SW480 (cell line): ENCODE measurements around the gene AOC3.

Experiments
- DNase-seq: peaks from one replicate; pipeline ENCODE4 v3.0.0-alpha.2; 2016; ENCODE audit warnings: low spot score

AOC3 gene, protein sequence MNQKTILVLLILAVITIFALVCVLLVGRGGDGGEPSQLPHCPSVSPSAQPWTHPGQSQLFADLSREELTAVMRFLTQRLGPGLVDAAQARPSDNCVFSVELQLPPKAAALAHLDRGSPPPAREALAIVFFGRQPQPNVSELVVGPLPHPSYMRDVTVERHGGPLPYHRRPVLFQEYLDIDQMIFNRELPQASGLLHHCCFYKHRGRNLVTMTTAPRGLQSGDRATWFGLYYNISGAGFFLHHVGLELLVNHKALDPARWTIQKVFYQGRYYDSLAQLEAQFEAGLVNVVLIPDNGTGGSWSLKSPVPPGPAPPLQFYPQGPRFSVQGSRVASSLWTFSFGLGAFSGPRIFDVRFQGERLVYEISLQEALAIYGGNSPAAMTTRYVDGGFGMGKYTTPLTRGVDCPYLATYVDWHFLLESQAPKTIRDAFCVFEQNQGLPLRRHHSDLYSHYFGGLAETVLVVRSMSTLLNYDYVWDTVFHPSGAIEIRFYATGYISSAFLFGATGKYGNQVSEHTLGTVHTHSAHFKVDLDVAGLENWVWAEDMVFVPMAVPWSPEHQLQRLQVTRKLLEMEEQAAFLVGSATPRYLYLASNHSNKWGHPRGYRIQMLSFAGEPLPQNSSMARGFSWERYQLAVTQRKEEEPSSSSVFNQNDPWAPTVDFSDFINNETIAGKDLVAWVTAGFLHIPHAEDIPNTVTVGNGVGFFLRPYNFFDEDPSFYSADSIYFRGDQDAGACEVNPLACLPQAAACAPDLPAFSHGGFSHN

DNA sequence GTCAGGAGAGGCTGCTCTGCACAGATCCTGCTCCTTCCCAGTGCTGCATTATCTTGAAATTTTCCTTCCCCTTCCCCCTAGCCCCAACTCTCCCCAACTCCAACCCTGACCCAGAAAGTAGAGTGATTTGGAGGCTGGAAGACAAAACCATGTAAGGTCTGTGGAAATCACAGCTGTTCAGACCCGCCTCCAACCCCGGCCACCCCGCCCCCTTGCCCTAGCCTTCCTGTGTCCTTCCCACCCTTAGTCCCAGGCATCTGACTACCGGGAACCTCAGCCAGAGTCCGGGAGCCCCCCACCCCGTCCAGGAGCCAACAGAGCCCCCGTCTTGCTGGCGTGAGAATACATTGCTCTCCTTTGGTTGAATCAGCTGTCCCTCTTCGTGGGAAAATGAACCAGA, at the start of gene AOC3:
Gene AOC3 (plus strand): TSS at position 246 of the 400 bp plus-strand sequence. CDS start 145 bp downstream, at position 391.
- DNase-seq: no peak

DNA sequence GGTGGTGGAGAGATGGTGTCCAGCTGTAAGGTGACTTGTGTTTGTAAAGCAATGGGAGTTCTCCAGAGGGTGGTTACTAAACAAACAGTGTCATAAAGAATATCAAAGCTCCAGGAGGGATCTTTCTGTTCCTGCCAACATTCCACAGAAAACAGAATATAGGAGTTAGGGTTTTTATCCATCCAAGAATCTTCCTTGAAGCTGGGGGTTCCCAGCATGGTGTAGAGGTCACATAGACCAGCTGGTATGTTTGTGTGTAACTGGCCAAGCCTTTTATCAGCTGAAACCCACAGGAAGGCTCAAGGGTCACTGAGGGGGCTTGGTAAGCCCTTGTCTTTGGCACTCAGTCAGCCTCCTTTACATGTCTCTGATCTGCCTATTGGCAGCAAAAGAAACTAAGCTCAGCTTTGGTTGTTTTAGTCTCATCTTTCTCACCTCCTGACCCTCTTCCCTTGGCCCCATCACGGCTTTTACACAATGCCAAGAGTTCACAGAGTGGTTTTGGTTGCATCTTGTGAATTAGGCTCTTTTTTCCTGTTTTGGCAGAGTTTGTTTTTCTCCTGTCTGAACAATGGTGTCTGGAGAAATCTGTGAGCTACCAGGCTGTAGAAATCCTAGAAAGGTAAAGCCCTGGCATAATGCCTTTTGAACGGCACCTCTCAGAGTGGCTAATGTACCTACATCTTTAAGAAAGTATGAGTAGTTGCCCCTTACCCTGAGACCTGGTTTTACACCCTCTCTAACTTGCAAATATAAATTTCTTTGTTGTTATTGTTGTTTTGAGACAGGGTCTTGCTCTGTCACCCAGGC, 47.7 kb upstream of the AOC3 start:
- no peak for DNase-seq

DNA sequence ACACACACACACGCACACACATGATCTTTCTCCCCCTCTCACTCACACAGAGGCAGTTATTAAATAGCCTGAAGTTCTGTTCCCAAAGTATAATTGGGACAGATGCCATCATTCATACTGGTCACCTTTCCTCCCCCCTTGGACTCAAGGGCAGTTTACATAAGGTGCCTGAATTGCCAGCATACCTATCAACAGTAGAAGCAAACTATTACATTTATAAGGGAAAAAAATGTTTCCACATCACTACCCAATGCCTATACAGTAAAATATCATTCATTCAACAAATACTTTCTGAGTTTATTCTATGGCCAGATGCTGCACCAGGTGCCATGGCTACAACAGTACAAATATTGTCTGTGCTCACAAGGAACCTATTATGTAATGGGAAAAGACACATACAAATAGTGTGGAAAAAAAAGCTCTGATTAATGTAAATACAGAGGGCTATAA, 46.1 kb upstream of the AOC3 start:
- no peak for DNase-seq

DNA sequence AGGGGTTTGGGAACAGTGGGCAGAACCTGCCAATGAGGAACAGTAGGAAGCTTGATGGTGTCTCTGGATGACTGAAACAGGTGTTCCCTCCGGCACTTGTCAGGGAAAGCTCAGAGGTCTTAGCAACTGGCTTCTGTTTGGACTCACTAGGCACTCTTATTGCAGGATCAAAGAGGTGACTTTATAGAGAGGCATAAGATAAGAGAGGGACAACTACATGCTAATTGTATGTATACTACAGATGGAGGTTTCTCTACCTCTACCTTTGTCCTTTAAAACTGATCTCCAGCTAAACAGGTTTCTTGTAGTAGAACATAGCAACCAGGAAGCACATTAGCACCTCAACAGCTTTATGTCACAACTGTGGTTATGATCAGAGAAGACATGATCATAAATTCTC, 44.8 kb upstream of the AOC3 start:
- no peak for DNase-seq

DNA sequence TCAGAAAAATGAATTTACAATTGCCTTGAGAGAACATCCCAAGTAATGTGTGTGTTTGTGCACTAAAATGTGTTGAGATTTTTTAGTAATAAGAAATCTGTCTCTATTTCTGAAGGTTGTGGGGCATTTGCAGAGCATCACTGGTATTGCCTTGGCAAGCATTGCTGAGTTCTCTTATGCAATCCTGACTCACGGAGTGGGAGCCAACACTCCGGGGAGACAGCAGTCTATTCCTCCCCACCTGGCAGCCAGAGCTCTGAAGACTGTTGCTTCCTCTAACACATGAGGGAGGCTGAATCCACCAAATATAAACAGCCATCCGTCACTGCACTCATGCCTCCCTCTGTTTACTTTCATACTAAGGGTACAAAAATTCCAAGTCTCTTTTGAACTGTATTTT, 41.7 kb upstream of the AOC3 start:
- DNase-seq: no peak

DNA sequence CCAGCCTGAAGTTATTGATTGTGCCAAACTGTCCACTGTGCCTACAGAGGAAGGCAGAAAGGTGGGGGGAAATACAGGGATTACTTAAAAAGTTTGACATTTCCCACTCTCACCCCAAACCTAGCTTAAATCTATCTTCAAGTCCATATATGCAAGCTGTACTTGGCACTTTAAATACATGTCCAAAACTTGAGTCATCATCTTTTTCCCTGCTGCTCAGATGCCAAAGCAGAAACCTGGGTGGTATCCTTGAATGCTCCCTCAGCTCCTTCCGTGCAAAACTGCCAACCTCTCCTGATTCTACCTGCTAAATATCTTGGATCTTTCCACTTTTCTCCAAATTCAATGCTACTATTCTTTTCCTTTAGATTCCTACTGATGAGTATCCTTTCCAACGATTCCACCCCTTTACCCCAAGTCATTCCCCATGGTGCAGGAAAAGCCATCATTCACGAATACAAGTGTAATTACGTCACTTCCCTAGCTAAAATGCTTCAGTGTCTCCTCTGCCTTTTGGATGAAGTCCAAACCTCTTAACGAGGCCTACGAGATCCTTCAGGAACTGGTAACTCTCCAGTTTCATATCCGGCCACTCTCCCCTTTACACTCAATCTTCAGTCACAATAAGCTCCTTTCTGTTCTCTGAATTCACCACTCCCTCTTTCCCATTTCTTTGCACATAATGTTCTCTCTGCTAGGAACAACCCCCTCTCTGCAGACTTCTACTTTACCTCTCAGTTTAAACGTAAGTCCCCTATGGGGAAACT, 36.2 kb upstream of the AOC3 start:
- DNase-seq: no peak

DNA sequence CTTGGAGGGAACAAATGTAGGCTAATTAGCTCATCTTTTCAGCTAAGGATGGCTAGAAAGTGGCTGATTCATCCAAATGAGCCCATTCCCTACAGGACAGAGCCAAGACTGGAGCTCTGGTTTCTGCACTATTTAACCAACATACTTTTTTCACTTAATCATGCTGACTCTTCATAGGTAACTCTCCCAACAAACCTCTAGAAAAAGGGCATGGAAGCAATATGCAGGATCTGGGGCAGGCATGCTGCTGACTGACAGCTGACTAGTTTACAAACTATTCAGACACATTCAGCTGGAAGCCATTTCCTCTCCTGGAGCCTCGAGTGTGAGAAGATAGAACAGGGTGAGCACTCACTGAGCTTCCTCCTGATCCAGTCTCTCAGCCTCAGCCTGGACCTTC, 33.1 kb upstream of the AOC3 start:
- DNase-seq: no peak

DNA sequence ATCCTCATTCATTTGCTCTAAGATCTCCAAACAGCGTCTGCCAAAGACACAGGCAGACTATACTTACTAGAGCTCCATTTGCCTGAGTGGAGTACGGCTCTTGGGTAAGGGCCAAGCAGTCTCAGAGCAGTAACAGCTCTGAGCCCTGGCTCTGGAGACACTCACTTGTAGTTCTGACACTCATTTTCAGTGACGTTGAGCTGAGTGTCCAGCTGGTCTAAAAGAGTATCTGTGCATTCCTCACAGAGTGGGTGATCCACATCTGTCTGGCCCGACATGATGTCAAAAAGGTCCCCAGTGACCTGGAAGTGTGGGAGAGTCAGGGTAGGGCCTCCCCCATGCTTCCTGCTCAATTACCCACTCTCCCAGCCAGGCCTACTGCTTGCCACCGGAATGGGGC, 32.6 kb upstream of the AOC3 start:
- DNase-seq: no peak

DNA sequence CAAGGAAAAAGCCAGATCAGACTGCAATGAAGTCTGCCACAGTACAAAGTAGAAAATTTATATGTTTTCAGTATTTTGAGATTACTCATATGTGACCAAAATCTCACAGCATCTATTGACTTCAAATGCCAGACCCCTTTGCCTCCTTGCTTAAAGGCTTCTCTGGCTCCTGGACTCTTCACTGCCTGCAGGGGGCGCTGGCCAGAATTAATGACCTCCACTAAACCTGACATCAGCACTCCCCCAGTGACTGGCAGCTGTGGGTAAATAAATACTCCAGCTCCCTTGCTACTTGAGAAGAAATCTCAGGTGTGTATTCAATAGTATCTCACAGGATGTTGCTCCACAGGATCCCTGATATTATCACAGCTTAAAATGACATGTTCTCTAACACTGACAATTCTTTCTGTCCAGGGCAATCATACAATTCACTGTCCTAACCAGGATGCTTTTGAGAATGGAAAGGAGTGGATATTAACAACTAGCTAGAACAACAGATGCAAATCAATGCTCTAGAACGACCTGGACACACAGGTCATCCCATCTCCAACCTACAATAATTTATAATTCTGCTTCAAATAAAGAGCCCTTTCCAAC, 31.0 kb upstream of the AOC3 start:
- peak; percentile 64 for DNase-seq

DNA sequence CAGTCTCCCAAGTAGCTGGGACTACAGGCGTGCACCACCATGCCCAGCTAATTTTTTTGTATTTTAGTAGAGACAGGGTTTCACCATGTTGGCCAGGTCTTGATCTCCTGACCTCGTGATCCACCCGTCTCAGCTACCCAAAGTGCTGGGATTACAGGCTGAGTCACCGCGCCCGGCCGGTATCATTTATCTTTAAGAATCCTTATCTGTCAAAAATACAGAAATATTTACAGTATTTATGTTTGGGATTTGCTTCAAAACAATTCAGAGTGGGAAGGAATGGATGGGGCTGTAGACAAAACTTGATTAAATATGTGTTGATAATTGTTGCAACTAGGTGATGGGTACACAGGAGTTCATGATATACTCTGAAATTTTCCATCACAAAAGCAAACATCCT, 29.8 kb upstream of the AOC3 start:
- no peak for DNase-seq

DNA sequence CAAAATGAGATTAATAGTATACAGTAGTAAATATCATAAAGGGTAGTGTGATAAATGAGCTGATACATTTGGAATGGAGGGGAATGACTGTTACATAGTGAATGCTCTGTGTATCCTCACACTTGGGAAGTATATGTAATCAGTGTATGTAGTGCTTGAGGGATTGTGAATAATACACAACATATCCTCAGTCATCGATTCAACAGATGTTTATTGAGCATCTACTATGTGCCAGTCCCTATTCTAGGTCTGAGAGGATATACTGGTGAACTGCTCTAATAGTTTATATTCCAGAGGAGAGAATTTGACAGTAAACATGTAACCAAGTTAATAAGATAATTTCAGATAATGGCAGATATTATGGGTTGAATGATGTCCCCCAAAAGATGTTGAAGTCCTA, 23.5 kb upstream of the AOC3 start:
- no peak for DNase-seq

DNA sequence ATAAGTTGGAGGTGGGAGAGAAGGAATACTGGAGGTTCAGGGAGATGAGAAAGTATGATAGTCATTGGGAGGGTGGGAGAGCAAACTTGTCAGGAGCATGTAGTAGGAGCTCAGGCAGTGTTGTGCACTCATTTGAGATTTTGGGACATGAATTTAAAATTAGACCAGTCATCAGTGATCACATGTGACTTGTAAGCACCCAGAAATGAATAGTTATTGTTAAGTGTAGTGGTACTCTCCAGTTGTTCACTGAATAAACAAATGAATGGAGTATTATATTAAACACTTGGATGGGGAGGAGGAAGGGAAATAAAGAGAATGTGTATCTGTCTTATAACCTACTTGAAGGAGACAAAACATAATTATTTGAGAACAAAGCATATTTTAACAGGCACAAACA, 20.0 kb upstream of the AOC3 start:
- DNase-seq: no peak

DNA sequence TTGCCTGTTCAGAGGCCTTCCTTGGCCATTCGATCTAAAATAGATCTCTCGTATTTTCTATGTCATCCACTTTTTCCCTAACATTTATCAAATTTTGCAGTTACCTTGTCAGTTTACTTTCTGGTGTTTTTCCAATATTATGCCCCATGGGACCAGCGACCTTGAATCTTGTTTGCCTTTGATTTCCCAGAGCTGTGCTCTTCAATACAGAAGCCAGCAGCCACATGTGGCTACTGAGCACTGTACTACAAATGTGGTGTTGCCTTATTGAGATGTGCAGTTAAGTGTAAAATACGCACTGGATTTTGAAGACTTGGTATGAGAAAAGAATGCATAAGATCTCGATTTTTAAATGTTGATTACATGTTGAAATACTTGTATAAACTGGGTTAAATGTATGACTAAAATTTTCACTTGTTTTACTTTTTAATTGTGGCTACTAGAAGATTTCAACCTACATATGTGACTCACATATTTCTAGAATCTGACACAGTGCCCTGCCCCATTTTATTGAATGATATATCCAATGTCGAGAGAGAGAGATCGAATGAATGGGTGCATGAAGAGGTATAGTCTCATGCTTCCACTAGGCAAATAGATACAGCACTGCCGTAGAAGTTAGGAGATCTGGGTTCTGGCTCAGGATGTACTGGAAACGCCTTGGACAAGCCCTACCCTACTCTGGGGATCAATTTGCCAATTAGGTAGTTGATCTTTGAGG, 18.6 kb upstream of the AOC3 start:
- no peak for DNase-seq

DNA sequence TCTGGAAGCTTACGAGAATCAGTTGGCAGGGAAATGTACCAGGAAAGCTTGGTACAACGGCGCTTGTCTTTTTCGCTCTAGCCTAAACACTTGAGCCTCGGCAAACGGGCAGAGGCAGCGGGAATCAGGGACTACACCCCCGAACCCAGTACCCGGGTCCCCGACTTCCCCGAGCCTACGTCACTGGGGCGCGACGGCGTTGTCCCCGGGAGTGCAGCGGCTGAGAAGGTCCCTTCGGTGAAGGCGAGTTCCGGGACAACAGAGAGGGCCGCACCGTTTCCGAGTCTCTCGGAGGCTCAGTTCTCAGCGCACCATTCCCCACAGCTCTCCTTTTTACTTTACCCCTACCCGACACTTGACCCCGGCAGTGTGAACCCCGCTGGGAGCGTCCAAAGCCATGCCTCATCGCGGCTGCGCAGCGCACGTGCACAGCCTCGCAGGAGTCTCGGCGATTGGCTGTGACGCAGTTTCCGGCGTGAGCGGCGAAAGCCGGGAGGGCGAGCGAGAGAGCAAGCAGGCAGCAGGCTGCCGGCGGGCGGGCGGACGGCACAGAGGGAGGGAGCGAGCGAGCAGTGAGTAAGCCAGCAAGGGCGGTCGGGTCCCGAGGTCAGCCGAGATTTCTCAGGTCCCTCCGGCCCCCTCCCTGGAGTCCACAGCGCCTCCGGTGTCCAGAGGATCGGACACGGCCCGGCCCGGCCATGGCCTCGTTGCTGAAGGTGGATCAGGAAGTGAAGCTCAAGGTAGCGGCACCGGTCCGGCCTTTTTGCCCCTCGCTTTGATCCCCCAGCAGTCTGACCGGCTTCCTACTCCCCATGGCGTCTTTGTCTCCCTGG, 17.8 kb upstream of the AOC3 start, which contains the start of gene PSME3:
Gene PSME3 (plus strand): TSS at position 464 of the 833 bp plus-strand sequence. CDS start 235 bp downstream, at position 699.
- peak; percentile 86 for DNase-seq

DNA sequence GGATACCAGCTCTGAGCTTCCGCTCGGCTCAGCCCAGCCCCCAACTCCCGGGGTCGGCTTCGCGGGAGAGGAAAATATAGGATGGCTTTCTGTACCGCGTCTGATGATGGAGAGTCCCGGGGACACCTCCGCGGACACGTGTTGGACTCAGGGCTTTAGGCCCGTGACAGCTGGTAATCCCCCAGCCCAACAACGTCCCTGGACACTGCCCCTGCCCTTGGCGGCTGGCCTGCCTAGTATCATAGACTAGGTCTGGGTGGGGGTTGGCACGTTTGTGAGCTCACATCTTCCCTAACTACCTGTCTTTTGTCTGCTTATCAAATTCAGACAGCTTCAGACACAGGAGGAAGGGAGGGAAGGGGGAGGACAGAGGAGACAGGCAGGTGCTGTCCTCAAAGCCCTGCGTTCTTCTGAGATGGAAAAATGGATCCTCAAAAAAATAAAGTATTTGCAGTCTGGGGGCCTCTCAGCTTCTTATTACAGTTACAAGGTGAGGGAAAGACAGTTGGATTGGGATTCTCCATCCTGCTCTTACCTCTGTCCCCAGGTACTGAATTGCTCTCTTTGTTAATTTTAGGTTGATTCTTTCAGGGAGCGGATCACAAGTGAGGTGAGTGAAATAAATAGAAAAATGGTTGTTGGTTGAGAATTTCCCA, 17.1 kb upstream of the AOC3 start:
- DNase-seq: no peak

DNA sequence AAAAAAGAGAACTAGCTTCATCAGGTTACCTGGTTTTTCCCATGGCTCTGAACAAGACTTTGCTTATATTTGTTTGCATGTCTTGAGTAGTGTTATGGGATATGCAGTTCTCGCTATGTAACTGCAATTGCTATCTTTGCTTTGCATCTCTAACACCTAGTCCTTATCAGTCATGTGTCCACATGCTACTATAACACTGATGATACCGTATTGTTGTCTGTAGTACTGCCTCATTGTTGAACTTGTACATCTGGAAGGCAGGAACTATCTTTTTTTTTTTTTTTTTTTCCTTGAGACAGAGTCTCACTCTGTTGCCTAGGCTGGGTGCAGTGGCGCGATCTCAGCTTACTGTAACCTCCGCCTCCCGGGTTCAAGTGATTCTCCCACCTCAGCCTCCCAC, 15.3 kb upstream of the AOC3 start:
- DNase-seq: no peak

DNA sequence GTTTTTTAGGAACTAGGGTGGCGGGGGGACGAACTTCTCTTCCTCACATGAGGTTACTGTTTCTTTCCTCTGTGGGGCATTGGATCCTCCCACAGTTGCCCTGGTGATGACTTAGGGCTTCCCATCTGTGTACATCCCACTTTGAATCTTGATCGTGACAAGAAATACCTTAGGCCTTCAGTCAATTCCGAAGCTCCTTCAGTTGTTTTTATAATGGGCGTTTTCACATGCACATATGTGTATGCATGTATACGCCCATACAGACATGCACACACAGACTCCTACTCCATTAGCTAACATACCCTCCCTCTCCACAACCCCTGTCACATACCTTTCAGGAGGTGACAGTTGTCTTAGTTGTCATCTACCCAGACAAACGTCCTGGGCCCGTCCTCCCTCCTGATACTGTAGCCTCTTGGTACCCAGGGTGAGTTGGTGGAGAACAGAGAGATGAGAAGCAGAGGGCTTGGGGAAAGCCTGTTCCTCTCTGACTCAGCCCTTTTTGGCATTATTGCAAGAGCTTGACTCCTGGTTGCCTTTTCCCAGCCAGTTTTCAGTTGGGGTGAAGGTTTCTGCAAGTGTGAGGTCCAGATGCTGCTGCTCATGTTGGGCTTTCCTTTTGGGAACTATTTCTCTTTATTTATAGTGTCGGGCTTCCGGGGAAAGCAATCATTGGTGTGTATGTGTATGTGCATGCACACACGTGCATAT, 8.9 kb upstream of the AOC3 start:
- no peak for DNase-seq

DNA sequence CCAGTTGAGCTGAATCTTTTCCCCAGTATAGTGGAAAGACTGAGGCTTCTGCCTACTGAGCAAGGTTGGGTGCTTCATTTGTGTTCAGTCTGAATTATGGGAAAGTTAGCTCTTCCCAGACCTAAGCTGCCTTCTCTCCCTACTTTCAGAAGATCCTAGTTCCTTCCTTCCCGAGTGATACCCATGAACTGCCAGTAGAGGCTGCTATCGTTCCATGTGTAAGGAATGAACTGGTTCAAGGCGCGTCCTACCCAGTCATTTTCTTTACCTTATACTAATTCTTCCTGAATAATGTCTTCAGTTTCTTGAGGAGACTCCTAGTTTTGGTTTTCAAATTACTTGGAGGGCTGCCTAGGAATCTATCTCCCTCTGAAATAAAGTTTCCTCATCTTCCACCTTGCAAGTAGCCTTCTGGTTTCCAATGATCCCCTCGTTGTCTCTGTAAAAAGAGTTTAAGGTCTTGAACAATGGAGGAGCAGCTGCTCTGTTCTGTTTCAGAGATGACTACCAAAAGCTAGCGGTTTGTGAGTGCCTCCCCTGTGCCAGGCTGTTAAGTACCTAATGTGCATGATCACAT, 7.6 kb upstream of the AOC3 start:
- DNase-seq: peak; percentile 61
